Measurements from ENCODE around the gene ZNF629.
"Not testable (repeated sequence)": the region's sequence is repeated elsewhere in the genome, so short reads cannot be mapped to it uniquely, and the experiment has no call there.

- TF ChIP-seq CTCF, EZH2phosphoT487, EZH2 (IDR thresholded peaks at IDR 0.05): not testable (repeated sequence)
Observed at GRCh38 chr16:30808890-30809426, 22.0 kb upstream of the ZNF629 start.

All from neural progenitor cell (in vitro differentiated cells).